OCI-LY7 (cell line): ENCODE measurements around the gene GRHL1. TPM values are rescaled to one million over a fixed set of nuclear protein-coding genes. Genes with fewer than 3 reads are reported as not detected.
A peak's percentile ranks its signal among the peaks of the same experiment; 100 is the strongest.

Experiments
- BruUV-seq: library from RNA; stranded (reverse); fragments of 400-500 nt; replicated peaks from 2 replicates; lab custom pipeline; 2021; lab: Mats Ljungman, UMichigan
- CTCF ChIA-PET: fragments of 300-600 bp; sonication (Branson Sonifier 250); formaldehyde crosslinking; loops from one replicate; lab custom pipeline; 2022; ENCODE audit warnings: antibody characterized with exemption; ENCODE audit not compliant: unreplicated experiment; lab: Charles Lee
- POLR2A ChIA-PET: fragments of 300-600 bp; sonication (Branson Sonifier 250); formaldehyde crosslinking; loops from one replicate; lab custom pipeline; 2022; ENCODE audit warnings: antibody characterized with exemption; lab: Charles Lee
- DNase-seq: peaks from one replicate; pipeline ENCODE4 v3.0.0-alpha.2; 2015; ENCODE audit warnings: low spot score
- H2AFZ ChIP-seq: fragments of 200-600 bp; sonication (generic), shearing (Covaris generic); 2 replicates; pipeline ENCODE4 v1.6.1; 2014; ENCODE audit warnings: mild to moderate bottlenecking, antibody characterized with exemption, low read length, moderate library complexity
- H3K27ac ChIP-seq: fragments of 200-600 bp; sonication (generic); 2 replicates; pipeline ENCODE4 v1.5.1; 2014; ENCODE audit warnings: mixed run types, low read depth, mild to moderate bottlenecking, moderate library complexity, low read length, inconsistent platforms; ENCODE audit not compliant: poor library complexity, severe bottlenecking
- H3K36me3 ChIP-seq: fragments of 200-600 bp; sonication (generic); 2 replicates; pipeline ENCODE4 v1.6.1; 2014; ENCODE audit warnings: mild to moderate bottlenecking, antibody characterized with exemption, low read length, moderate library complexity, mixed read lengths; ENCODE audit not compliant: insufficient read depth
- H3K4me1 ChIP-seq: fragments of 200-600 bp; sonication (generic); 2 replicates; pipeline ENCODE4 v1.5.1; 2014; ENCODE audit warnings: mild to moderate bottlenecking, low read length; ENCODE audit not compliant: insufficient read depth, poor library complexity, severe bottlenecking
- H3K4me2 ChIP-seq: fragments of 200-600 bp; sonication (generic); 2 replicates; pipeline ENCODE4 v1.6.1; 2014; ENCODE audit warnings: mild to moderate bottlenecking, low read length
- H3K4me3 ChIP-seq: fragments of 200-600 bp; sonication (generic); 2 replicates; pipeline ENCODE4 v1.5.1; 2014; ENCODE audit warnings: mild to moderate bottlenecking, low read depth, low read length; ENCODE audit not compliant: poor library complexity, severe bottlenecking
- H3K79me2 ChIP-seq: fragments of 200-600 bp; sonication (generic); 2 replicates; pipeline ENCODE4 v1.6.1; 2016; ENCODE audit warnings: low read depth, mild to moderate bottlenecking, low read length, moderate library complexity, mixed read lengths; ENCODE audit not compliant: insufficient read depth
- H3K9me2 ChIP-seq: fragments of 200-600 bp; sonication (generic); 2 replicates; pipeline ENCODE4 v1.6.1; 2016; ENCODE audit warnings: mild to moderate bottlenecking, low read length, mixed read lengths; ENCODE audit not compliant: insufficient read depth
- H3K9me3 ChIP-seq: fragments of 200-600 bp; sonication (generic); 2 replicates; pipeline ENCODE4 v1.6.1; 2014; ENCODE audit warnings: mild to moderate bottlenecking, mixed run types, low read length, mixed read lengths
- H4K20me1 ChIP-seq: fragments of 200-600 bp; sonication (generic); 2 replicates; pipeline ENCODE4 v1.6.1; 2014; ENCODE audit warnings: mild to moderate bottlenecking, antibody characterized with exemption, low read length, moderate library complexity, mixed read lengths; ENCODE audit not compliant: insufficient read depth
- EZH2phosphoT487 ChIP-seq: fragments of 200-600 bp; sonication (generic); IDR thresholded peaks from 2 replicates; pipeline ENCODE4 v1.6.1; 2018; ENCODE audit warnings: low read depth, borderline replicate concordance, mild to moderate bottlenecking, mixed run types, antibody characterized with exemption, low read length, moderate library complexity, mixed read lengths
- intact Hi-C: fragments of 100-400 bp; cut with micrococcal nuclease; formaldehyde crosslinking; loops from one replicate; pipeline ENCODE4 v1.10.0; 2022; ENCODE audit not compliant: unreplicated experiment
- total RNA-seq, 2 experiments: library from RNA; depleted of rRNA in 1 of 2; stranded (reverse); fragments of >200 nt in 1 of 2; shearing (Covaris generic) in 1 of 2; gene quantifications; 2 replicates each; pipeline ENCODE4 v1.2.3, GENCODE V29; 2014 to 2022
- TF ChIP-seq, protein P1 (sequence below): fragments of 200-600 bp; sonication (generic); conservative IDR thresholded peaks from 2 replicates; pipeline ENCODE4 v1.5.1; 2014; ENCODE audit warnings: mild to moderate bottlenecking, antibody characterized with exemption, low read length, moderate library complexity, mixed read lengths

Gene GRHL1
- total RNA-seq, 2 experiments from 2014 or later: 0.19 to 2.5 TPM

DNA sequence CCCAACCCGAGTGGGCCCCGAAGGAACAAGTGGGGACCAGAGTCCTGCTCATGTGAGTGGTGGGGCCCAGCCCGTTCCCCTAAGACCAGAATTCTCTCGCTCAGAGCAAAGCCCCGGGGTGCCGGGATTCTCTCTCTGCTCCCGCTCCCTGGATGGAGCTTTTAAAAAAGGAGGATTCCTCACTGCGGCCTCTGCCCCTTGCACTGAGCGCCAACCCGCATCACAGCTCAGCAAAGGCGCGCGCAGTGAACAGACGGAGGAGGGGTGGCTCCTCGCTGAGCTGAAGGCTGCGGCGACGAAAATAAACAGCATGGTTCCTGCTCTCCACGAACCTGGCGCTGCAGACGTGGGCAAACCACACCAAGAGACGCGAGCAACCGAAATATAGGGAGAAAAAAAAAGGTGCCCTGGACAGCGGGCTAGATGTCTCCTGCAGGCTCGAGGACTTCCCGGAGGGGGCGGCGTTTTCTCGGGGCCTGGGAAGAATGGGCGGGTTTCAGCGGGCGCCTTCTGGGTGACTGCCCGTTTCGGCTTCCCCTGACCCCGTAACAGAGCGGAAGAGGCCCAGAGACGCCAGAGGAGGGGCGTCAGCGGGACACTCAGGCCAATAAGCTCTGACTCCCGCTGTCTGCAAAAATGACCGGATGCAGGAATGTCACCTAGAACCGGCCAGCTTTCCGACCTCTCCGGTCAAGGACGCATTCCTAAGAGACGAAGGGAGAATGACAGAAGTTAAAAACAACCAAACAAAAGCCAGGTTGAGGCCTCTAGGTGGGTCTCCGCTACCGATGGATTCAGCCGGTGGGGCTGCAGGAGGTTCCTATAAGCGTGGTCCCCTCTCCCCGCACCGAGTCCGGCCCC, 91.0 kb downstream of the GRHL1 start:
- TF ChIP-seq, protein P1, sequence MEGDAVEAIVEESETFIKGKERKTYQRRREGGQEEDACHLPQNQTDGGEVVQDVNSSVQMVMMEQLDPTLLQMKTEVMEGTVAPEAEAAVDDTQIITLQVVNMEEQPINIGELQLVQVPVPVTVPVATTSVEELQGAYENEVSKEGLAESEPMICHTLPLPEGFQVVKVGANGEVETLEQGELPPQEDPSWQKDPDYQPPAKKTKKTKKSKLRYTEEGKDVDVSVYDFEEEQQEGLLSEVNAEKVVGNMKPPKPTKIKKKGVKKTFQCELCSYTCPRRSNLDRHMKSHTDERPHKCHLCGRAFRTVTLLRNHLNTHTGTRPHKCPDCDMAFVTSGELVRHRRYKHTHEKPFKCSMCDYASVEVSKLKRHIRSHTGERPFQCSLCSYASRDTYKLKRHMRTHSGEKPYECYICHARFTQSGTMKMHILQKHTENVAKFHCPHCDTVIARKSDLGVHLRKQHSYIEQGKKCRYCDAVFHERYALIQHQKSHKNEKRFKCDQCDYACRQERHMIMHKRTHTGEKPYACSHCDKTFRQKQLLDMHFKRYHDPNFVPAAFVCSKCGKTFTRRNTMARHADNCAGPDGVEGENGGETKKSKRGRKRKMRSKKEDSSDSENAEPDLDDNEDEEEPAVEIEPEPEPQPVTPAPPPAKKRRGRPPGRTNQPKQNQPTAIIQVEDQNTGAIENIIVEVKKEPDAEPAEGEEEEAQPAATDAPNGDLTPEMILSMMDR: no peak
- no peak for TF ChIP-seq EZH2phosphoT487
- H3K4me2 ChIP-seq: peak overlapping the region; percentile 29; the same call in 1 of the 2 replicates
- BruUV-seq: no TSS peak

GRCh38 chr2:10043256-10043905, 91.9 kb downstream of the GRHL1 start, which contains the start of gene KLF11:
KLF11 (plus strand) TSS chr2:10043550; CDS start chr2:10043717, 167 bp downstream.
- H4K20me1 ChIP-seq: no peaks in the 10 kb centered on the region
- intact Hi-C loops: loop anchor here (5.0 to 10.0 kb wide), 3 partner anchors 401 to 489 kb away; partner anchors contain the start of genes ADAM17, ODC1 and YWHAQ
- H2AFZ ChIP-seq: no peak within 1 kb of the TSS; the same call in 1 of the 2 replicates
- peak within 1 kb of the TSS; percentile 64 for H3K4me3 ChIP-seq
- no peaks in the 10 kb centered on the region for H3K9me3 ChIP-seq
- no peak for TF ChIP-seq EZH2phosphoT487
- H3K79me2 ChIP-seq: no peaks in the 10 kb centered on the region; the same call in 1 of the 2 replicates
- no peaks in the 10 kb centered on the region for H3K9me2 ChIP-seq
- H3K4me2 ChIP-seq: peak within 1 kb of the TSS; percentile 55
- CTCF ChIA-PET: no interaction called here
- H3K36me3 ChIP-seq: 0 out of 2 replicates have a peak, but pooled peaks cover 4% of the 10 kb centered on the region
- H3K27ac ChIP-seq: peak within 1 kb of the TSS; percentile 59
- POLR2A ChIA-PET: interaction anchor here (0.6 to 1.0 kb wide), 3 partner anchors 14 to 250 kb away, joined by 3 to 10 read pairs (median 5); no protein-coding TSS in a partner anchor
- peak; percentile 88 for DNase-seq
- BruUV-seq: no TSS peak
- peaks cover 8% of the 10 kb centered on the region for H3K4me1 ChIP-seq

More for the DNA sequence above, 91.0 kb downstream of the GRHL1 start:
- H4K20me1 ChIP-seq: no peaks in the 10 kb centered on the region
- H3K36me3 ChIP-seq: no peaks in the 10 kb centered on the region
- peaks cover 8% of the 10 kb centered on the region for H3K4me1 ChIP-seq
- intact Hi-C loops: loop anchor here (5.0 to 10.0 kb wide), 3 partner anchors 402 to 488 kb away; partner anchors contain the start of genes ADAM17, ODC1 and YWHAQ
- POLR2A ChIA-PET: no interaction called here
- H3K27ac ChIP-seq: no peak overlapping the region
- no peak for DNase-seq
- H2AFZ ChIP-seq: no peak overlapping the region
- no peaks in the 10 kb centered on the region; the same call in 1 of the 2 replicates for H3K79me2 ChIP-seq
- no peaks in the 10 kb centered on the region for H3K9me3 ChIP-seq
- H3K4me3 ChIP-seq: no peak overlapping the region
- CTCF ChIA-PET: no interaction called here
- H3K9me2 ChIP-seq: no peaks in the 10 kb centered on the region
